Measurements from ENCODE around the gene CTNNA2.

Gene CTNNA2

DNA sequence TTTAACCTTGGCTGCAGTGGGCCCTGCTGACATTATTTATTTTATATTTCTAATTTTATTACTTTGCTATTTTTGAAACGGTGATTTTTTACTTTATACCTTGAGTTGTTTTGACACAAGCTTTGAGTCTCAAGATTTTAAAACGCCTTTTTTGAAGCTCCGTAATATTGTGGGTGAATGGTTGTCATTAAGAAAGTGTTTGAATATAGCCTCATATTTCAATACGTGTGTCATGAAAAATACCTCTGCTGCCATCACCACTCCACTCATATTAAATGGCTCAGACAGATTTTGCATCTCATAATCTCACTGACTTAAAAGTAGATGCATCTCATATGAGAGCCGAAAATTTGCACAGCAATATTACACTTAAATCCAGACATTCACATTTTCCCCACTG lies 106.6 kb downstream of the CTNNA2 start:
- DNase-seq = no peak

DNA sequence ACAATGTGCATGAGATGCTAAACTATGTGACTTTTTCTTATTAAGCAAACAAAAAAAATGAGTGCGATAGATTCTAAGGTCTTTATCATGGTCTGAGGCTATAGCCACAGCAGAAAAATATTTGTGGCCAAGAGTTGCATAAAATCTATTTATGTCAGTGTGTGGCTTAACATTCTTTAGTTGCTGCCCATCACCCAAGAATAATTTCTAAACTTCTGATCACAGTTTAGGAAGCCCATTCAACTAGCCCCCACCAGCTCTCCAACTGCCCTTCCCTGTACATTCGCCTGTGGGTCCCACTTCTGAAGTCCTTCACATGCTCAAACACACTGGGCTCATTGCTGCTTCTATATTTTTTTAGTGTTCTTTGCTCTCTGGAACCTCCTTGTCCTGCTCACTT lies 107.1 kb downstream of the CTNNA2 start:
- no peak for DNase-seq

DNA sequence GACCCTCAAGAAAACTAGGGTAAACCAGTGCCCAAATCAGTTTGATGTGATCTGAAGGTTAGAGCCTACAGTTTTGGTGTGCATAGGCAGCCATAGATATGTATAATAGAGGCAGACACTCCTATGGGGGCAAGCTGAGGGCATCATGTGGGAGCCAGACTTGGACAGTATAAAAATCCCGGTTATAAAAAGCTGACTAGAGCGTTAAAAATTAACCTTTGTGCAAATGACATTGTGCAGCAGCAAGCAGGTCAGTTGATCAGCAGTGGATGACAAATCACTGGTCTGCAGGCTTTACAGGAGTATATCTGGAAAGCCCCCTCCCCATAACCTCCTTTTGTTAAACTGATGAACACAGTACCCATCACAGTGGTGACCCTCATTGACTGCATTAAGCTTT lies 107.8 kb downstream of the CTNNA2 start:
- DNase-seq = no peak

DNA sequence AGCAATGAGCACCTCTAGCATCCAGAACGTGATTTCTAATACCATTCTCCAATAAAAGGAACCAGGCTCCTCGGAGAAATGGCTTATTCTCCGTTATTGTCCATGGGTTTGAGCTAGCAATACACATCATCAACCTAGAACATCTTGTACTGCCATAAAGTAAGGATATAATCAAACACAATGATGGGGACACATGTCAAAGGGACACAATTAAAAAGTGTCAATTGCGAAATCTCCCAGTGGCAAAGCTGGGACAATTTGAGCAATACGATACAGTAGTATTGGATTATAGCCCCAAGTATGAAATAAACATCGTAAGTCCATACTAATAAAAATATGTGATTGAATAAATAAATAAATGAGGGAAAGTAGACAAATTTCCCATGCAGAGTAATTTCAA lies 108.4 kb downstream of the CTNNA2 start:
- no peak for DNase-seq

DNA sequence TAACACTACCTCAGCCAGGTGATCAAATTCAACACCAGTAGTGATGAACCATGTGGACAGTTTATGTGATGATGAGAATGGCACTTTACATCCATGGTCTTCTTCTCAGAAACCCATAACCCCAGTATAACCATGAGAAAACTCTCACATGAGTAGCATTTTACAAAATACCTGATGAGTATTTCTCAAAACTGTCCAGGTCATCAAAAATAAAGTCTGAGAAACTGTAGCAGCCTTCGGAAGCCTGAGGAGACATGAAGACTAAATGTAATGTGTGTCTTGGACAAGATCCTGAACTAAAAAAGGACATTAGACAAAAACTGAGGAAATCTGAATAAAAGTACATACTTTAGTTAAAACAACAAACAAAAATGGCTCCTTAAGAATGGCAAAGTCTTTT lies 108.9 kb downstream of the CTNNA2 start:
- no peak for DNase-seq

DNA sequence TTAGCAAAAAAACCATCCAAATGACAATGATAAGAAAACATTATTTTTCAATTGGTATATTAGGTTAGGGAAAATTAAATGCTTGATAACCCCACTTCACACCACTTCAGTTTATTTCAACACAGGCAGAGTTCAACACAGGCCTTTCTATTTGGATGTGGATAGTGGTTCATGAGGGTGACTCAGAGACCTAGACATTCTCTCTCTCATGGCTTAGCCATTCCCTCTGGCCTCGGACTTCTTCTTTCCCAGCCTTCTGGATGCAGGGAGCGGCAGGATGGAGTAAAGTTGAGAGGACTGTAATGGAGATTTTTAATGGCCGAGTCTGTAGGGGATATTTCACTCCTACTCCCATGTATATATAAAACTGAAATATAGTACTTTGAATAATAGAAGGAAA lies 109.7 kb downstream of the CTNNA2 start:
- DNase-seq = no peak

DNA sequence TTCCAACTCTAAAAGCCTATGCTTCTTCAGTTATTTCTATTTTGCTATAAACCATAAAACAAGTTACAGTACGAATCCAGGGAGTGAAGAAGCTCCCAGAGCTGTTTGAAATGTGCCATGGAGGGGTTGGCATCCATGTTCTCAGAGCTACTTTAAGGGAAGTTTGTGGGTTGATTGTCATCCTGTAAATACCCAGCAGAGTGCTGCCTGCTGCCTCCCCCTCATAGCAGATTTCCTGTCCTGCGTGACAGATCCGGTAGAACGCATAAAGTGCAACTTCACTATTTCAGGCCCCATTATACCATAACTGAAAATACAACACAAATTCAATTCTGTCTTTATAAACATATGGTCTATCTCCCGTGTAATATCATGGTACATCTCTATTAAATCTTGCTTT lies 114.4 kb downstream of the CTNNA2 start:
- no peak for DNase-seq

DNA sequence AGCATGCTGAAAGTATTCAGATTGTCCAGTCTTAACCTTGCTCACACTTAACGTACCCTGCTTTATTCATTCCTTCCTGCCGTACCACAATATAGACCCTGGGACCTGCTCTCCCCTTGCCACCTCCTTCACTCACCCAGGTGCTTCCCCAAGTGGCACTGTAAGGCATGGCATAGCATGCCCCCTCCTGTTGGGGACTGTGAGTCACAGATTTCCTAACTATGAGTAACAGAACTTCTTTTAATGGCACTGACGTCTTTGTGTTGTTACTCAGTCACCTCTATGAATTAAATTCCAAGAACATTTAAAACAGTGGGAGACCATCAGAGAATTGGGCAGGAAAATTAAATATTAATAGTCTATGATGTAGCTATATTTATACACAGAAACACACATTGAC lies 117.2 kb downstream of the CTNNA2 start:
- DNase-seq = no peak

DNA sequence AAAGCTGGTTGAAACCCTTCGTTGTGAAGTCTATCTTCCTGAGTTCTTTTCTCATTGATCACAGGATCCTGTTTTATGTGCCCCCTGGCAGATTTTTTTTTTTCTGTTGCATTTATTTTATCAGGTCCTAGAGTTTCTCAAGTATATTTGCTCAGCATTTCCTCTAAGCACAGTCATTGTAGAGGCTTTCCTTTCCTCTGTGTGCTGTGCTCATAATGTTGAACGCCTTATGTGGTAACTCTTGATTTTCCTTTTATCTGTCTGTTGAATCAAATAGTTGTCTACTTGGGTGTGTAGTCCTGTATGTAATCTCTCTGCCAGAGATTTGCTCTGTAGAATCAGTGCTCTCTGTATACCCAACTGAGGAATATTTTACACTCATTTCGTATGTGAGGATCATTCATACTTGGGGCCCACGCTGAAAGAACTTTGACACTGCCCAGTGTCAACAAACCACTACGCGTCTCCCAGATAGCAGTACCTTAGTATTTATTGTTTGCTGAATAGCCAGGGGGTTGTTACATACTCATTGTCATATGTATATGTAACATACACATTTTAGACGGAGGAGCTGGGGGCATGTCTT lies 118.2 kb downstream of the CTNNA2 start:
- no peak for DNase-seq

DNA sequence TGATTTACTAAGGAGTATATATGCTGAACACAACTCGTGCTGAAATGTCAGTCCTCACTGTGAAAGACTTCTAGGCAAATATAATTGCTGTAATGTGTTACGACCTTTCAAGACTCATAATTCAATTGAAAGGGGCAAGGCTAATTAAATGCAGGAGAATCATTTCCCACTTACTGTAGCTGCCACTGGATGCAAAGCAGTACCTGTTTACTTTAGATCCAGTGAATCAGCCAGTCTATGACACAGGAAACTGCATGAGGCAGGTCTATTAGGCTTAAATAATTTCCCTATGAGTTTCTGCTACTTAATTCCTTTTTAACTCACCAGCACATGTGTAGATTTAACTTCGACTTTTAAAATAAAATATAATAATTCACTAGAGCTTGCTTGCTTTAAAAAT lies 125.6 kb downstream of the CTNNA2 start:
- no peak for DNase-seq

DNA sequence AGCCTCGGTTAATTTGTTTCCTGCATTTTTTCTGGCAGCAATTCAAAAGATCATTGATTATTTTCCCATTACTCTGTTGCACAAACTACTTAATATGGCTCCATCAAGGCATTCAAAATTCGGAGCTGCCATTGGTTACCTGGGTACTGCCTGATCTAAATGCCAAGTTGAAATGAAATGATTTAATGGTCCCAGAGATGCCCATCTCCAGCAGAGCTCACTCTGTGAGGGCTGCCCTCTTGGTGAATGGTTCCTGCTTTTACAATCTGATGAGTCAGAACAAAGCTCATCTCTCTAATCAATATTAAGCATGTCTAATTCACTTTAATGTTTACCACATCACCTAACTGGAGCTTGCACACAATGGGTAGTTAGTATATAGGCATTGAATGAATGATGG lies 126.1 kb downstream of the CTNNA2 start:
- DNase-seq = no peak

DNA sequence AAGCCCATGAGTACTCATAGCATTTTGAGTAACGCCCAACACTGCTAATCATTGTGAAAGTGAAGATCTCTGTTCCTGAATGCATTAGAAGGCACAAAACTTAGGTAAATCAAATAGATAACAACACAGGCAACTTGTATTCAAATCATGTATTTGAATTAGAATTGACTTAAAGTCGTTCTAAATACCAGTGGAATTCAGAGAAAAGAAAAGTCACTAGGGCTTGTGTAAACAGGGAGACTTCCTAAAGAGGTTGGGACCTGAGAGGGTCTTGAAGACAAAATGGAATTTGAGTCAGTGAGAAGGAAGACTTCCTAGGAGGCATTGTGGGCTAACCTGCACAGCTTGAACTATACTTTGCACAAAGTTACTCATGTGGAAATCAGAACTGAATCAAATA lies 127.2 kb downstream of the CTNNA2 start:
- no peak for DNase-seq

DNA sequence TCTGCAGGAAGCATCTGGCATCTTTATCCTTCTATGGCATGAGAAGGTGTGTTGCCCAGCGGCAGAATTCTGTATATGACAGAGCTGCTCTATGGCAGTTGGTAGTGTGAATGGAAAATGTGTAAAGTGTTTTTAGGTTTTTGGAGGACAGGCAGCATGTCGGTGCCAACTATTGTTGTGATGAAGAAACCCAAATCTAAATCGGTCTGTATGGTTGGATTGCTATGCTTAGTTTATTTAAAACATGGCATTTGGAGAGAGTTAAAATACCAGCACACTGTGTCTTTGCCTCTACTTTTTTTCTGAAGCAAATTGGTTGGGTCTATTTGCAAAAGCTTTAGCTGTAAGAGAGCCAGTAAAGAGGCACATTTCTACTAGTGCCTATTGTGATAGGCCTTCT lies 136.7 kb downstream of the CTNNA2 start:
- DNase-seq = no peak

DNA sequence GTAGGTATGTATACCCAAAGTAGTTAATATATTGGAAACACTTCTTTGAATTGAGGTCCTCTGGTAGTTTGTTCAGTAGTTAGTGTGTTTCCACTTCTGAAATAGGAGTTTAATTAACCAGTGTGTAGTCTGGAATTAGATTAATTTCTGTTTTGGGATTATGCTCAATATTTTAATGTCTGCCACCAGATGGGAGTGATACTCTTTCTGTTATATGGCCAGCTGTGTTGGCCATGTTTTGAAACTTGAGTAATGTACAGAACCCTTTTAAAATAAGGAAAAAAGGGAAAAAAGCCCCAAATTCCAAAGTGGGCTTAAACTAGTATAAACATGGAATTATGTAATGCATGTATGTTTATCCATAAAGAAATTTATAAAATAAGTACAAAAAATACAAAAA lies 147.7 kb downstream of the CTNNA2 start:
- DNase-seq = no peak

DNA sequence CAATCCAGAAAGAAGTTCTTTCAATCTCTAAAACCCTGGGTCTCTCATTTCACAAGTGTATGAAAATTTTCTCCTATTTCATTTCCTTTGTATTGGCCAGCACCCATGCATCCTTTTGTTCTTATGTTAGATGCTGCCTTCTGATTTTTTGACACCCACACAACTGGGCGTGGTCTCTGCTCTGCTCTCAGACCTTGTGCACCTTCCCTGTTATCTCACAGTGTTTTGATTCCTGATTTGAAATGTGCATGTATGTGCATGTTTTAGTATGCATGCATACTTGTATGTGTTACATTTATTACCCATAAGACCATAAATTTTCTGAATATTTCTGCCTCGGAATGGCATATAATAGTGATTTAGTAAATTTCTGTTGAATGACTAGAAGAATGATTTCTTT lies 152.2 kb downstream of the CTNNA2 start:
- no peak for DNase-seq

DNA sequence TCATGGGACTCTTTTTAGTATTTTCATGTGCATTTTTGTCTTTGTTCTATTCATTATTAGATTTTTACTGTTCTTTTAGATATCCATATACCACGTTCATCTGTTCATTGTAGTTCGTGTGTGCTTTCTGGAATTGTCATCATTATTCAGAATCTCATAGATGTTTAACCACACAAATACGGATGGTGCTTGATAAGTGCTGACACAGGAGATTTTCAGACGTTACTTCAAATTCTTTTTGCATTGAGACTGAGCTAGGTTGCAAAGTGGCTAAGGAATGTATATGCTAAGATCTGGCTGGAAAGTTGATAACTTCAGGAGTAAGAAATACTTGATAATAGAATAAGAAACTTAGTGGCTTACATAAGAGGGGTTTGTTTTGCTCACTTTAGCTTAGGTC lies 153.6 kb downstream of the CTNNA2 start:
- DNase-seq = no peak

DNA sequence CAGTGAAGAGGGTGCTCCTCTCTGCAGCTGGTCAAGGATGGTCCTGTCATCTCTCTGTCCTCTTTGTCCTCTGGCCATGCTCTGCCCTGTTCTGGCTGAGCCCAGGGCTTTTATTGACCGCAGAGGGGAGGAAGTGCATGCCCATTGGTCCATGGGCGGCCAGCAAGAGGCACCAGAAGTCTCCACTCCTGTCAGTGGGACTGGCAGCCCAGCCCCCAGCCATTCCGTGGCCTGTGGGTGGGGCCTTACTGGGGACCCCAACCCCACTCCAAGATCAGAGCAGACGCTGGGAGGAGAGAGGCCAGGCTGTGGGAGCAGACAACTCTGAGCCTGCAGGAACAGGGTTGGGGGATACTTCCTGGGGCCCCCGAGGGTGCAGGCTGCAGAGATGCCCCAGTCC lies 156.9 kb downstream of the CTNNA2 start:
- DNase-seq = no peak

DNA sequence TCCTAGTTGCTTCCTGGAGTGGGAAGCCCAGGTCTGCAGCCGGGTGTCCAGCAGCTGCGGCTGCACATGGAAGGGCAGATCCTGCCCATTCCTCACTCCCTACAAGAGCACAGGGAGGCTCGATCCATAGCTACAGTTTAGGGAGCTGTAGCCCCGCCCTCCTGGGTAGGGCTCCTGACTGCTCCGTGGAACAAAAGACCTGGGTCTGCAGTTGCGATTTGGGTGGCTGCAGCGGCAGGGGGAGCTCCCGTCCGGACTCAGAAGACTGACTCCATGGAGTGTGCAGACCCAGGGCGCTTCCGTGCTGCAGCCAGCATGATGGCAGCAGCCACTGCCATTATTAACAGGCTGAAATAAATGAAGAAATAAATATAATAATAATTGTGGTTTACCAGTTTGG lies 157.3 kb downstream of the CTNNA2 start:
- no peak for DNase-seq

DNA sequence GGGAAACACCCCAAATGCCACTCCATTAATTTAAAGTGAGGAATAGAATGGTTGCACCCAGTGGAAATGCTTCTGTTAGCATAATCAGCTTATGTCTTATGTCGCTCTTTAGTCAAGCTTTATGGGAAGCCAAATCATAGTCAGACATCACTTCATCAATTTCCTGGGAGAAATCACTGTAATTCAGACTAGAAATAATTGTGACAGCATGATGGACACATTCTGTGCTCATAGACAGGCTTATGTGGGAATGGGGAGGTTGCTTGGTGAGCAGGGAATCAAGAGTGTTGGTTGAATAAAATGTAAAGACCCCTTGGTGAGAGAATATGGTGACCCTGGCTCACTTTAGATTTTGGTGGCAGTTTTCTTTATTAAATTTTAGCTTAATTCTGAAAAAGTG lies 174.0 kb downstream of the CTNNA2 start:
- no peak for DNase-seq

DNA sequence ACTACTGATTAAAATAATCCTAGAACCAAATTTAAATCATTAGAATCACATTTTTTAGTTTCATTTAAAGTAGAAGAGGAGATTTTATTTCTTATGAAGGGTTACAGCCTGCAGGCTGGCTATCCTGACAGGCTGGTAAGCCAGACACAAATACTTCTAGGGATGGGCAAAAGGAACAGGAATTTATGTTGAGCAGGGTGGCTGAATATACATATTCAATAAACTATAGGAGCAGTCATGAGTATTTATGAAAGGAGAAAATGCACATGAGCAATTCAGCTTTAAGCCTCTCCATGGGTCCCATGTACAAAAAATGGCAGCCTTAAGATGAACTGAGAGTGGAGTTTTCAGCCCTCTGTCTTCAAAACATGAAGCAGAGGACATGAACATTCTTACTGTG lies 182.4 kb downstream of the CTNNA2 start:
- no peak for DNase-seq

DNA sequence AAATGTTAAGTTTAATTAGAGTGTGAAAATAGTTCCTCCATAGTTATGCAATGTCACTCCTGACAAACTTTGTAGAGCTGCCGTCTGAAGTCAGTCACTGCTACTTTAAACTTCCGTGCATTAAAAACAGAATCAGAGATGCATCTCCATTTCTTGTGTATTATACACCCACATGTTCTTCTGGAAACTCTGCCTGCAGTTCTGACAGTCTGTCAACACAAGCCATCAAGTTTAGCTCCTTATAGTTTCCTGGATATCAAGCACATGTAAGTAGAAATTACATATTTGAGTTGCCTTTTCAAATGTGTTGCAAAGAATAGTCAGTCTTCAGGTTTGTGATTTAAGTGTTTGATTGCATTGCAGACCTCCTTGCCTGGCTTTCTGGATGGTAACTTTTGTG lies 184.3 kb downstream of the CTNNA2 start:
- no peak for DNase-seq

DNA sequence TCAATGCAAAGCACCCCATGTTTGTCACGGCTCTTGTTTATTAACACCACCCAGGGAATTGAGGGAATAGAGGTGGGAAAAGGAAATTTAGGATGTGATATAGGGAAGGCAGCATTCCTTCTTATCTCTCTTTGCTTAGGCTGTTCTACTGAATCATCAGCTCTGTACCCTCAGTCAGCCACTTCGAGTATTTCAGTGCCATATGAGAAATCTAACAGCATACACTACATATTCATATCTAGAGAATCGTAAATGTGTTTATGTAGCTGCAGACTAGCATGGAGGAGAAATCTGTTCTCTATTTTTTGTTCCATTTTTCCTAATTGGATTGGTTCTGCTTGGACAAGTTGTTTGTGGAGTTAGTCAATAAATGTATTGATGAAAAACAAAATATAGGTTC lies 187.8 kb downstream of the CTNNA2 start:
- DNase-seq = no peak

DNA sequence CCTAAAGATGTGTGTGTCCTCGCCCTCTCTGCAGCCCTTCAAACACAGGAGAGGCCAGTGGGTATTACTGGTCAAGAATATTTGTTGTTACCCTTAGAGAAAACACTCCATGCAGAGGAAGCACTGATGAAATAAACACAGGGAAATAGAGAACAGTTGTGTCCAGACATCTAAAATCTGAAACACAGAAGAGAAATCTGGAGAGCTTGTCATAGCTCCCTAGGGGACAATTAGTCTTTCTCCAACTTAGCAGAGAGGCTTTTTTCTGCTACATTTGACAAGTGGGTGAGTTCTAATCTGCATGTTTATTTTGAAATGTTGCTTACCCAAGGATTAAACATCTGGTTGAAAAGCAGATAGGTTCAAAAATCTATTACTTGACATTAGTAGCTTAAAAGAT lies 190.1 kb downstream of the CTNNA2 start:
- no peak for DNase-seq

DNA sequence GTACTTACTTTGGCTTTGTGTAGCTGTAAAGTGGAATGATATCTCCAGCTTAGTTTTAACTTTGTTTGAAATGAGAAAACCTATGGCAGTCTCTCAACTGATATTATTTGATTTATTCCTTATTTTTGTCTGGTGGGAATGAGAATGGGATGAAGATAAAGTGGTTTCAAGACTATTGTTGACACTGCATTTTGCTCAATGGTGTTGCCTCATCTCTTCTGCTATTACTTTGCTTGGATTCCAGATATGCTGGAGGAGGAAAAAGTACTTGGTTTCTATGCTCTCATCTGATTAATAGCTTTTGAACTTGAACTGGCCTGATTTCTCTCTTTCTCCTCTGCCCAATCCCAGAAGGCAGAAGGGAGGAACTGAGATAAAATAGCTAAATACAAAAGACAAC lies 198.2 kb downstream of the CTNNA2 start:
- DNase-seq = no peak

DNA sequence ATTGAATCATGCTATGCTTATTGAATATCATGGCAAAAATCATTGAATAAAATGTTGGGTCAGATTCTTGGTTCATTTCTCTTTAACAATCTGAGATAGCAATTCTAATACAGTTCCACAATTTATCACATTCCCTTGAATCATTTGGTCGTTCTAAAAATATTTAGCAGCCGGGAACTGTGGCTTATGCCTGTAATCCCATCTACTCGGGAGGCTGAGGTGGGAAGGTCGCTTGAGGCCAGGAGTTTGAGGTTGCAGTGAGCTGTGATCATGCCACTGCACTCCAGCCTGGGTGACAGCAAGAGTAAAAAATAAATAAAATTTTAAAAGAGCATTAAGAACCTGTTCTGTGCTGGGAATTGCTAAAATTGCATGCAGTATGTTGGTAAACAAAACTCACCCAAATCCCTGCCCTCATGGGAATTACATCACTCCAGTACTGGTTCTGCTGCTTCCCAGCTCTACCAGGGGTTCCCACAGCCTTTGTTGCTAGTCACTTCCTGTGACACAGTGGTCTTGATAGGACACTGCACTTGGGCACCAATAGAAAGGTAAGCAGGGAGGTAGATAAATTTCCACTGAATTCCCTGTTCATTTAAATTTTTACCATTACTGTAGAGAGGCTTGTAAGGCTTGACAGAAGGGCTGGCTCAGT lies 200.4 kb downstream of the CTNNA2 start:
- no peak for DNase-seq

DNA sequence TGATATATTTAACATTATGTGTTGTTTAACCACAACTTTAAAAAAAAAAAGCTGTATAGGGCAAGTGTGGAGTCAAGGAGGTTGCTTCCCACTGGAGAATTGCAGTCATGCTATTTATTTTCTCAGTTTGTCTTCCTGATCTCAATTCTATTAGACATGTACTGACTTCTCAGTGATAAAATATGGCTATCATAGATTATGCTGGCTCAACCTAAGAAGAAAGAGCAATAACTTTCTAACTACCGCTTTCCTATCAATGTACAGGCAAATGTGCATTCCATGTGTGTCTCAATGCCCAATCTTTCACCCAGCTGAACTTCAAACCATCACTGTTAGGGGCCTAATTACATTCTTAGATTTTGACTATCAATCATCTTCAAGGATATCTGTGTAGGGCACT lies 201.4 kb downstream of the CTNNA2 start:
- DNase-seq = no peak

All from NCI-H2029 treated with DMSO at 0.1 percent for 48 hours (cell line).